ENCODE results near the gene DENR.
A peak's percentile ranks its signal among the peaks of the same experiment; 100 is the strongest.
"Not testable (repeated sequence)": the region's sequence is repeated elsewhere in the genome, so short reads cannot be mapped to it uniquely, and the experiment has no call there.

The DENR gene

DNA sequence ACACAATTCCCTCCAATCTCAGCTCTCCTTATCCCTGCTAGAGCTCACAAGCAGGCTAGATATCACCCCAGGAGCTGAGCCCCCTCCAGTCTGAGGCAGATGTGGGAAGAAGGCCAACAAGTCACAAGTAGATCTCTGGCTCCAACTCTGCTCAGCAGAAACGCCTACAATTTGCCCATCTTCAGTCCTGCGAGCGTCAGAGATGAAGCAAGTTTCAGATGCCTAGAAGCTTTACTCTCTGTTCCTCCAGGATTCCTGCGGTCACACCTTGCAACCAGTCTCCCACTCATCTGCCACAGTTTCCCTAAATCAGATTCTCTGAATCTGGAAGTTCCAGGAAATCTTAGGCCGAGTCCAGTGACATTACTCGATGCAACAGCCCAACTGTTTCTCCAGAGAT lies 37.4 kb upstream of the DENR start:
- H2BK15ac ChIP-seq (ENCODE audit: low read depth, poor library complexity, severe bottlenecking); H3K27ac ChIP-seq (ENCODE audit: low read length, poor library complexity, severe bottlenecking); H3K4me3 ChIP-seq (ENCODE audit: insufficient read depth in 1 of 2, low read depth in 1 of 2, low read length in 2 of 2); H2BK120ac ChIP-seq (ENCODE audit: low read depth, low read length); H2AK5ac ChIP-seq (ENCODE audit: low read length, severe bottlenecking); H3K36me3 ChIP-seq (ENCODE audit: control insufficient read depth in 1 of 2, insufficient read depth in 2 of 2, low read depth in 1 of 2, low read length in 2 of 2); H2AFZ ChIP-seq (ENCODE audit: low read depth, low read length); H4K8ac ChIP-seq (ENCODE audit: low read length); H3K79me1 ChIP-seq (replicated peaks; ENCODE audit: low read length, poor library complexity, severe bottlenecking); H3K9me3 ChIP-seq (ENCODE audit: control insufficient read depth, low read length); H2BK5ac ChIP-seq (ENCODE audit: low read depth, low read length, poor library complexity, severe bottlenecking); H3K14ac ChIP-seq (ENCODE audit: low read length in 2 of 2); H3K4ac ChIP-seq (ENCODE audit: low read depth in 1 of 2, low read length in 2 of 2); H3K4me2 ChIP-seq (ENCODE audit: low read length, poor library complexity, severe bottlenecking); H3K23ac ChIP-seq (ENCODE audit: low read length in 2 of 2); H4K91ac ChIP-seq (ENCODE audit: low read length); H3K27me3 ChIP-seq (ENCODE audit: control insufficient read depth in 1 of 2, insufficient read depth in 1 of 2, low read length in 2 of 2); H3K4me1 ChIP-seq (ENCODE audit: control insufficient read depth, insufficient read depth, low read depth, low read length); H3K9ac ChIP-seq (ENCODE audit: low read length): not testable (repeated sequence)
- peak overlapping the region in 1 of 2 experiments; percentile 21 for H3K18ac ChIP-seq (ENCODE audit: low read depth in 1 of 2, low read length in 2 of 2)
- 94% methylated on average over 6 of the region's 6 CpGs for WGBS
- H2BK12ac ChIP-seq (ENCODE audit: low read length in 2 of 2), result peak overlapping the region in 1 of 2 experiments; percentile 23
- DNase-seq, result peak; percentile 41

DNA sequence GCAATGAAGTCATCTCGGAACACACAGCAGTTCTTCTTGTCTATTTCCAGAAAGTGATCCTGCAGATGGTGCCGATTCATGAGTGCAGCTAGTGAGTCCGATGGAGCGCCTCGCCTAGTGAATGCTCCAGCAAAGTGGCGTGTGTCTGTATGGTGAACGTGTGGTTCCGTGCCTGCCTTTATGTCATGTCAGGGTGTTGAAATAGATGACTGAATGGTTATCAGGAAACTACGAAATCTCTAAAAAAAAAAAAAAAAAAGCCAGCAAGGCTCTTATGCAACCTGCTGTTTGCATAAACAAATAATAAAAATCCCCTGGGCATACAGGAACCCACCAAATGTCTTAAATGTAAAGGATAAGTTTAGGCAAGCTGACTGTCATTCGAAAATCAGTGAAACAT lies 36.0 kb upstream of the DENR start, which contains the start of gene HCAR3:
HCAR3 (minus strand) TSS at position 154 of the 400 bp plus-strand sequence; CDS start at position 80, 74 bp downstream.
- not testable (repeated sequence) for H2BK15ac ChIP-seq (ENCODE audit: low read depth, poor library complexity, severe bottlenecking); H3K79me1 ChIP-seq (replicated peaks; ENCODE audit: low read length, poor library complexity, severe bottlenecking); H4K8ac ChIP-seq (ENCODE audit: low read length); H3K4me1 ChIP-seq (ENCODE audit: control insufficient read depth, insufficient read depth, low read depth, low read length); H3K27ac ChIP-seq (ENCODE audit: low read length, poor library complexity, severe bottlenecking); H3K23ac ChIP-seq (ENCODE audit: low read length in 2 of 2); H2BK5ac ChIP-seq (ENCODE audit: low read depth, low read length, poor library complexity, severe bottlenecking); H3K4ac ChIP-seq (ENCODE audit: low read depth in 1 of 2, low read length in 2 of 2); H3K27me3 ChIP-seq (ENCODE audit: control insufficient read depth in 1 of 2, insufficient read depth in 1 of 2, low read length in 2 of 2); H3K4me2 ChIP-seq (ENCODE audit: low read length, poor library complexity, severe bottlenecking); H3K36me3 ChIP-seq (ENCODE audit: control insufficient read depth in 1 of 2, insufficient read depth in 2 of 2, low read depth in 1 of 2, low read length in 2 of 2); H3K9ac ChIP-seq (ENCODE audit: low read length); H2AFZ ChIP-seq (ENCODE audit: low read depth, low read length); H3K9me3 ChIP-seq (ENCODE audit: control insufficient read depth, low read length); H3K4me3 ChIP-seq (ENCODE audit: insufficient read depth in 1 of 2, low read depth in 1 of 2, low read length in 2 of 2); H3K14ac ChIP-seq (ENCODE audit: low read length in 2 of 2); H2AK5ac ChIP-seq (ENCODE audit: low read length, severe bottlenecking); H2BK120ac ChIP-seq (ENCODE audit: low read depth, low read length)
- H2BK12ac ChIP-seq (ENCODE audit: low read length in 2 of 2), result peak within 1 kb of the TSS in 1 of 2 experiments; percentile 61
- H4K91ac ChIP-seq (ENCODE audit: low read length), result peak within 1 kb of the TSS; percentile 65
- DNase-seq, result peak; percentile 22
- peak within 1 kb of the TSS in 1 of 2 experiments; percentile 0 for H3K18ac ChIP-seq (ENCODE audit: low read depth in 1 of 2, low read length in 2 of 2)
- WGBS, result 100% methylated on average over 6 of the region's 10 CpGs

DNA sequence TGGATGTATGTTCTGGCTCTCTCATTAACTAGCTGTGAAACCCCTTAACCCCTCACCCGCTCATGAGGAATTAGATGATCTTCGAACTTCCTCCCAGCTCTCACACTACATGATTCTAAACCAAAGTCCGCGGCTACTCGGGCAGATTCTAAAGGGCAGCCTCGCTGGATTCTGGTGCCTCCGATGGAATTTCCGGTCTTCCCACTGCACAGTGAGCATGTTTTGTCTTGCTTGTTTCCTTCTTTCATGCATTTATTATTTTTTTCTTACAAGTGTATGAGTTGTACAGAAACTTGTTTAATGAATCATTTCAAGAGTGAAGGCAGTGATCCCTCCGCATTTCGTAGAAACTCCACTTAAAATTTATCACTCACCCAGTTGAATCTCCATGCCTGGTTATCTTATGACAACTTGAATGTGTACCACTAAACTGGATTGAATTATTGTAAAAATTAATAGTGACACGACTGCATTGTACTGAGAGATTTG lies 31.5 kb upstream of the DENR start:
- H3K23ac ChIP-seq (ENCODE audit: low read length in 2 of 2), result no peak overlapping the region
- no peak overlapping the region for H2BK12ac ChIP-seq (ENCODE audit: low read length in 2 of 2)
- no peaks in the 10 kb centered on the region for H3K36me3 ChIP-seq (ENCODE audit: control insufficient read depth in 1 of 2, insufficient read depth in 2 of 2, low read depth in 1 of 2, low read length in 2 of 2)
- no peak overlapping the region for H3K14ac ChIP-seq (ENCODE audit: low read length in 2 of 2)
- no peak overlapping the region for H2AFZ ChIP-seq (ENCODE audit: low read depth, low read length)
- no peak overlapping the region for H3K4ac ChIP-seq (ENCODE audit: low read depth in 1 of 2, low read length in 2 of 2)
- no peaks in the 10 kb centered on the region for H3K27me3 ChIP-seq (ENCODE audit: control insufficient read depth in 1 of 2, insufficient read depth in 1 of 2, low read length in 2 of 2)
- no peak overlapping the region for H3K4me2 ChIP-seq (ENCODE audit: low read length, poor library complexity, severe bottlenecking)
- H3K4me1 ChIP-seq (ENCODE audit: control insufficient read depth, insufficient read depth, low read depth, low read length), result no peaks in the 10 kb centered on the region
- no peak overlapping the region for H2BK15ac ChIP-seq (ENCODE audit: low read depth, poor library complexity, severe bottlenecking)
- H4K91ac ChIP-seq (ENCODE audit: low read length), result no peak overlapping the region
- no peak overlapping the region for H3K18ac ChIP-seq (ENCODE audit: low read depth in 1 of 2, low read length in 2 of 2)
- DNase-seq, result no peak
- H2AK5ac ChIP-seq (ENCODE audit: low read length, severe bottlenecking), result no peak overlapping the region
- H3K9ac ChIP-seq (ENCODE audit: low read length), result no peak overlapping the region
- H2BK5ac ChIP-seq (ENCODE audit: low read depth, low read length, poor library complexity, severe bottlenecking), result no peak overlapping the region
- H4K8ac ChIP-seq (ENCODE audit: low read length), result no peak overlapping the region
- no peak overlapping the region for H3K4me3 ChIP-seq (ENCODE audit: insufficient read depth in 1 of 2, low read depth in 1 of 2, low read length in 2 of 2)
- 93% methylated on average over 6 of the region's 11 CpGs for WGBS
- H2BK120ac ChIP-seq (ENCODE audit: low read depth, low read length), result no peak overlapping the region
- no peaks in the 10 kb centered on the region for H3K9me3 ChIP-seq (ENCODE audit: control insufficient read depth, low read length)
- H3K79me1 ChIP-seq (replicated peaks; ENCODE audit: low read length, poor library complexity, severe bottlenecking), result no peaks in the 10 kb centered on the region
- no peak overlapping the region for H3K27ac ChIP-seq (ENCODE audit: low read length, poor library complexity, severe bottlenecking)

DNA sequence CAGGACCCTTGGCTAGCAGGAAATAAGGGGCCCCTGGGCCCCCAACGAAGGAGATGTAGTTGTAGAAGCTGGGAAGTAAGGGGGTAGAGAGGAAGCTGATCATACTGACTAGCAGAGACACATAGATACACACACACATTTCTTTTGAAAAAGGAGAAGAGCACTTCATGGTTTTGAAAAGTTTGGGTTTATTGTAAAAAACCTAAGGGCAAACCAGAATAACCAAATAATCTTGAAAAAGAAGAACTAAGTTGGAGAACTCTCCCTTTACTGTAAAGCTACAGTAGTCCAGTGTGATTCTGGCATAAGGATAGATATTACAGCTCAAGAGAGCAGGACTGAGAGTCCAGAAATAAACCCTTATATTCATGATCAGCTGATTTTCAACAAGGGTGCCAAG lies 30.2 kb upstream of the DENR start:
- H3K27ac ChIP-seq (ENCODE audit: low read length, poor library complexity, severe bottlenecking), result no peak overlapping the region
- no peak overlapping the region for H3K4me3 ChIP-seq (ENCODE audit: insufficient read depth in 1 of 2, low read depth in 1 of 2, low read length in 2 of 2)
- H2BK5ac ChIP-seq (ENCODE audit: low read depth, low read length, poor library complexity, severe bottlenecking), result no peak overlapping the region
- H3K23ac ChIP-seq (ENCODE audit: low read length in 2 of 2), result no peak overlapping the region
- no peak overlapping the region for H3K4ac ChIP-seq (ENCODE audit: low read depth in 1 of 2, low read length in 2 of 2)
- no peak overlapping the region for H4K91ac ChIP-seq (ENCODE audit: low read length)
- DNase-seq, result no peak
- no peak overlapping the region for H2BK120ac ChIP-seq (ENCODE audit: low read depth, low read length)
- no peak overlapping the region for H4K8ac ChIP-seq (ENCODE audit: low read length)
- H2BK12ac ChIP-seq (ENCODE audit: low read length in 2 of 2), result no peak overlapping the region
- H2AK5ac ChIP-seq (ENCODE audit: low read length, severe bottlenecking), result no peak overlapping the region
- H3K14ac ChIP-seq (ENCODE audit: low read length in 2 of 2), result no peak overlapping the region
- H2BK15ac ChIP-seq (ENCODE audit: low read depth, poor library complexity, severe bottlenecking), result no peak overlapping the region
- H3K4me1 ChIP-seq (ENCODE audit: control insufficient read depth, insufficient read depth, low read depth, low read length), result no peaks in the 10 kb centered on the region
- H3K4me2 ChIP-seq (ENCODE audit: low read length, poor library complexity, severe bottlenecking), result no peak overlapping the region
- H3K18ac ChIP-seq (ENCODE audit: low read depth in 1 of 2, low read length in 2 of 2), result no peak overlapping the region
- H3K79me1 ChIP-seq (replicated peaks; ENCODE audit: low read length, poor library complexity, severe bottlenecking), result no peaks in the 10 kb centered on the region
- H3K9me3 ChIP-seq (ENCODE audit: control insufficient read depth, low read length), result no peaks in the 10 kb centered on the region
- WGBS, result no CpG with 5 or more reads among the region's 1 CpG
- H3K36me3 ChIP-seq (ENCODE audit: control insufficient read depth in 1 of 2, insufficient read depth in 2 of 2, low read depth in 1 of 2, low read length in 2 of 2), result no peaks in the 10 kb centered on the region
- no peaks in the 10 kb centered on the region for H3K27me3 ChIP-seq (ENCODE audit: control insufficient read depth in 1 of 2, insufficient read depth in 1 of 2, low read length in 2 of 2)
- no peak overlapping the region for H2AFZ ChIP-seq (ENCODE audit: low read depth, low read length)
- no peak overlapping the region for H3K9ac ChIP-seq (ENCODE audit: low read length)
